Mesendoderm (in vitro differentiated cells): ENCODE data around the gene CCNL2.
"Not testable (repeated sequence)": the region's sequence is repeated elsewhere in the genome, so short reads cannot be mapped to it uniquely, and the experiment has no call there.

Source experiments
- DNase-seq: peaks from one replicate; pipeline ENCODE4 v3.0.0; 2013
- H2AK5ac ChIP-seq: 2 replicates; pipeline ENCODE4 v1.6.1; 2013; ENCODE audit warnings: low read length, inconsistent platforms
- H2BK120ac ChIP-seq: 2 replicates; pipeline ENCODE4 v1.6.1; 2013; ENCODE audit warnings: low read depth, mild to moderate bottlenecking, low read length, moderate library complexity, mixed read lengths
- H2BK15ac ChIP-seq: replicated peaks from 2 replicates; pipeline ENCODE4 v1.6.1; 2013; ENCODE audit warnings: low read depth, mild to moderate bottlenecking, moderate library complexity
- H2BK5ac ChIP-seq: 2 replicates; pipeline ENCODE4 v1.6.1; 2013; ENCODE audit warnings: low read length, inconsistent platforms
- H3K18ac ChIP-seq: 2 replicates; pipeline ENCODE4 v1.6.1; 2013; ENCODE audit warnings: mild to moderate bottlenecking, low read length, mixed read lengths
- H3K23ac ChIP-seq: one replicate; pipeline ENCODE4 v1.6.1; 2013; ENCODE audit warnings: low read length
- H3K27ac ChIP-seq: 2 replicates; pipeline ENCODE4 v1.5.1; 2013; ENCODE audit warnings: low read depth, mild to moderate bottlenecking, inconsistent platforms, low read length, moderate library complexity
- H3K27me3 ChIP-seq: 2 replicates; pipeline ENCODE4 v1.6.1; 2013; ENCODE audit warnings: low read length, control low read depth, mild to moderate bottlenecking, inconsistent platforms; ENCODE audit not compliant: insufficient read depth, poor library complexity
- H3K36me3 ChIP-seq: 2 replicates; pipeline ENCODE4 v1.6.1; 2013; ENCODE audit warnings: low read length, inconsistent platforms; ENCODE audit not compliant: control insufficient read depth, insufficient read depth
- H3K4ac ChIP-seq: one replicate; pipeline ENCODE4 v1.6.1; 2013; ENCODE audit warnings: low read depth, mild to moderate bottlenecking, low read length, moderate library complexity
- H3K4me1 ChIP-seq: 2 replicates; pipeline ENCODE4 v1.6.1; 2013; ENCODE audit warnings: low read depth, low read length, inconsistent platforms; ENCODE audit not compliant: control insufficient read depth
- H3K4me2 ChIP-seq: 2 replicates; pipeline ENCODE4 v1.6.1; 2013; ENCODE audit warnings: low read length
- H3K4me3 ChIP-seq: 2 replicates; pipeline ENCODE4 v1.5.1; 2013; ENCODE audit warnings: mild to moderate bottlenecking, low read length
- H3K56ac ChIP-seq: one replicate; pipeline ENCODE4 v1.6.1; 2013; ENCODE audit warnings: low read length
- H3K79me1 ChIP-seq: 2 replicates; pipeline ENCODE4 v1.6.1; 2013; ENCODE audit warnings: low read length, inconsistent platforms
- H3K79me2 ChIP-seq: 2 replicates; pipeline ENCODE4 v1.6.1; 2013; ENCODE audit warnings: mild to moderate bottlenecking, low read length; ENCODE audit not compliant: control insufficient read depth, insufficient read depth
- H3K9ac ChIP-seq: 2 replicates; pipeline ENCODE4 v1.6.1; 2013; ENCODE audit warnings: low read length, inconsistent platforms
- H4K5ac ChIP-seq: one replicate; pipeline ENCODE4 v1.6.1; 2013; ENCODE audit warnings: low read length
- H4K8ac ChIP-seq: one replicate; pipeline ENCODE4 v1.6.1; 2013; ENCODE audit warnings: low read depth, mild to moderate bottlenecking, control low read depth, low read length, moderate library complexity
- WGBS: extraction: QIAGEN DNeasy Blood & Tissue Kit; methylation state at CpG from one replicate; pipeline ENCODE4 v1.1.7; 2013; ENCODE audit warnings: low lambda C conversion rate, missing lambda C conversion rate; ENCODE audit not compliant: insufficient coverage; ENCODE audit errors: extremely low coverage; 5-methylcytosine and 5-hydroxymethylcytosine counted together

The CCNL2 gene

GRCh38 chr1:1429671-1430073 lies 30.5 kb upstream of the CCNL2 start:
- H3K79me1 ChIP-seq: no peaks in the 10 kb centered on the region
- no peak overlapping the region for H2BK120ac ChIP-seq
- no peak overlapping the region for H3K4ac ChIP-seq
- H2AK5ac ChIP-seq: no peak overlapping the region
- no peak overlapping the region for H3K56ac ChIP-seq
- H3K4me3 ChIP-seq: no peak overlapping the region
- H3K4me1 ChIP-seq: peaks cover 12% of the 10 kb centered on the region
- no peak overlapping the region for H3K4me2 ChIP-seq
- no peak overlapping the region for H4K5ac ChIP-seq
- no peak overlapping the region for H3K9ac ChIP-seq
- no peaks in the 10 kb centered on the region for H3K27me3 ChIP-seq
- DNase-seq: peak; percentile 29
- H4K8ac ChIP-seq: no peak overlapping the region
- H2BK5ac ChIP-seq: no peak overlapping the region
- peak overlapping the region; percentile 39 for H3K27ac ChIP-seq
- no peaks in the 10 kb centered on the region for H3K36me3 ChIP-seq
- no peaks in the 10 kb centered on the region for H3K79me2 ChIP-seq
- H3K23ac ChIP-seq: no peak overlapping the region
- WGBS: no CpG with 5 or more reads among the region's 6 CpGs
- H3K18ac ChIP-seq: no peak overlapping the region
- no peak overlapping the region for H2BK15ac ChIP-seq

DNA sequence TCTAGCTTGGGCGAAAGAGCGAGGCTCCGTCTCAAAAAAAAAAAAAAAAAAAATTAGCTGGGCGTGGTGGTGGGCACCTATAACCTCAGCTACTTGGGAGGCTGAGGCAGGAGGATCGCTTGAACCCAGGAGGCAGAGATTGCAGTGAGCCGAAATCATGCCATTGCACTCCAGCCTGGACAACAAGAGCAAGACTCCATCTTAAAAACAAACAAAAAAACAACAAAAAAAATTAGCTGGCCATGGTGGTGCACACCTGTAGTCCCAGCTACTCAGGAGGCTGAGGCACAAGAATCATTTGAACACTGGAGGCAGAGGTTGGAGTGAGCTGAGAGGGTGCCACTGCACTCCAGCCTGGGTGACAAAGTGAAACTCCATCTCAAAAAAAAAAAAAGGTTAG lies 29.8 kb upstream of the CCNL2 start:
- H3K27ac ChIP-seq, H3K23ac ChIP-seq, H3K9ac ChIP-seq, H3K79me2 ChIP-seq, H3K27me3 ChIP-seq, DNase-seq, H3K56ac ChIP-seq, H3K4ac ChIP-seq, H4K5ac ChIP-seq, H3K79me1 ChIP-seq, H2BK15ac ChIP-seq, H3K4me2 ChIP-seq, H3K18ac ChIP-seq, H2AK5ac ChIP-seq, H3K4me3 ChIP-seq, H2BK120ac ChIP-seq, H2BK5ac ChIP-seq, H3K36me3 ChIP-seq, H4K8ac ChIP-seq: not testable (repeated sequence)
- WGBS: no CpG with 5 or more reads among the region's 6 CpGs
- H3K4me1 ChIP-seq: peaks cover 11% of the 10 kb centered on the region

GRCh38 chr1:1428174-1428573 lies 29.0 kb upstream of the CCNL2 start:
- no CpG with 5 or more reads among the region's 19 CpGs for WGBS
- Histone ChIP-seq H4K5ac (no peak overlapping the region), H3K27ac (no peak overlapping the region)

DNA sequence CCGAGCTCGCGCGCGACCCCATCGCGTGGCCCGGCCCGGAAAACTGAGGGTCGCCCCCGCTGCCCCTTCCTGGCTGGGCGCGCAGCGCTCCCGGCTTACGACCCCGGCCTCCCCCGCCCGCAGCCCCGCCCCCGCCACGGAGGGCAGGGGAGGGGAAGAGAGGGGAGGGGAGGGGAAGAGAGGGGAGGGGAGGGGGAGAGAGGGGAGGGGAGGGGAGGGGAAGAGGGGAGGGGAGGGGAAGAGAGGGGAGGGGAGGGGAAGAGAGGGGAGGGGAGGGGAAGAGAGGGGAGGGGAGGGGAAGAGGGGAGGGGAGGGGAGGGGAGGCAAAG lies 28.6 kb upstream of the CCNL2 start:
- H3K23ac ChIP-seq: no peak overlapping the region
- no CpG with 5 or more reads among the region's 22 CpGs for WGBS
- H2BK5ac ChIP-seq: no peak overlapping the region
- no peak overlapping the region for H2AK5ac ChIP-seq
- H3K4ac ChIP-seq: peak overlapping the region; percentile 76
- H3K18ac ChIP-seq: peak overlapping the region; percentile 90
- H2BK15ac ChIP-seq: peak overlapping the region; percentile 47
- no peak overlapping the region for H3K4me2 ChIP-seq
- no peaks in the 10 kb centered on the region for H3K27me3 ChIP-seq
- peak overlapping the region; percentile 54 for H3K9ac ChIP-seq
- H3K79me1 ChIP-seq: no peaks in the 10 kb centered on the region
- no peak overlapping the region for H4K5ac ChIP-seq
- H3K36me3 ChIP-seq: no peaks in the 10 kb centered on the region
- H2BK120ac ChIP-seq: peak overlapping the region; percentile 39
- H3K79me2 ChIP-seq: no peaks in the 10 kb centered on the region
- H3K4me3 ChIP-seq: peak overlapping the region; percentile 11
- peak; percentile 33 for DNase-seq
- no peak overlapping the region for H3K27ac ChIP-seq
- H3K56ac ChIP-seq: peak overlapping the region; percentile 85
- H4K8ac ChIP-seq: peak overlapping the region; percentile 96
- H3K4me1 ChIP-seq: peaks cover 11% of the 10 kb centered on the region

More at GRCh38 chr1:1428174-1428573, 29.0 kb upstream of the CCNL2 start:
- H3K4ac ChIP-seq: no peak overlapping the region
- no peaks in the 10 kb centered on the region for H3K79me1 ChIP-seq
- DNase-seq: peak; percentile 19
- no peak overlapping the region for H4K8ac ChIP-seq
- H3K9ac ChIP-seq: no peak overlapping the region
- H3K27me3 ChIP-seq: no peaks in the 10 kb centered on the region
- no peak overlapping the region for H3K4me3 ChIP-seq
- no peak overlapping the region for H3K18ac ChIP-seq
- H3K79me2 ChIP-seq: no peaks in the 10 kb centered on the region
- H3K36me3 ChIP-seq: no peaks in the 10 kb centered on the region
- no peak overlapping the region for H2BK120ac ChIP-seq
- H2AK5ac ChIP-seq: no peak overlapping the region
- no peak overlapping the region for H2BK5ac ChIP-seq
- H3K4me1 ChIP-seq: peaks cover 8% of the 10 kb centered on the region
- no peak overlapping the region for H3K23ac ChIP-seq
- no peak overlapping the region for H2BK15ac ChIP-seq
- peak overlapping the region; percentile 44 for H3K56ac ChIP-seq
- H3K4me2 ChIP-seq: no peak overlapping the region

DNA sequence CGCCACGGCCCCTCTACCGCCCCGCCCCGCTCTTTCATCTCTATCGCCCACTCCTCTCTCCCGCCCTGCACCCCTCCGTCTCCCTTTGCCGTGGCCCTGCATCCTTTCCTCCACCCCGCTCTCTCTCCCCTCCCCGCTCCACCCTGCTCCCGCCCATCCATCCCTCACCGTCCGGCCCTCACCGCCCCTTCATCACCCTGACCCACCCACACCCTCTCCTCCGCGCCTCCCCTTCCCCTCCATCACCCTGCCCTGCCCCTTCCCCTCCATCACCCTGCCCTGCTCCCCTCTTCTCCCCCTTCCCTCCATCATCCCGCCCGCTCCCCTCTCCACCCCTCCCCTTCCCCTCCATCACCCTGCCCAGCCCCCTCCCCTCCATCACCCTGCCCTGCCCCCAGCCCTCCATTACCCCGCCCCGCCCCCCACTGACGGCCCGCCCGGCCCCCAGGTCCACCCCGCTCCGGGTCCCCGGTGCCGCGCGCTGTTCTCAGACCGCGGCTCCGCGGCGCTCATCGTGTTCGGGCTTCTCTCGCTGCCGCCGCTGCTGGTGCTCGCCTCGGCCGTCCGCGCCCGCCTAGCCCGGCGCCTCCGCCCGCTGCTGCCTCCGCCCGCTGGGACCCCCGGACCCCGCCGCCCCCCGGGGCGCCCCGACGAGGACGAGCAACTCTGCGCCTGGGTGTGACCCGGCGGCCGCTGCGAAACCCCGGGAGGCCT lies 28.1 kb upstream of the CCNL2 start:
- DNase-seq: peak; percentile 22
- Histone ChIP-seq H3K23ac (no peak overlapping the region), H3K79me1 (no peaks in the 10 kb centered on the region), H3K4ac (peak overlapping the region; percentile 76), H2BK5ac (no peak overlapping the region), H3K4me2 (no peak overlapping the region), H3K27me3 (no peaks in the 10 kb centered on the region), H3K4me3 (peak overlapping the region; percentile 11), H2AK5ac (no peak overlapping the region), H4K5ac (no peak overlapping the region), H3K56ac (peak overlapping the region; percentile 85), H3K18ac (peak overlapping the region; percentile 90), H3K79me2 (no peaks in the 10 kb centered on the region), H4K8ac (peak overlapping the region; percentile 96), H3K36me3 (no peaks in the 10 kb centered on the region), H3K4me1 (peaks cover 11% of the 10 kb centered on the region), H2BK15ac (peak overlapping the region; percentile 47), H2BK120ac (peak overlapping the region; percentile 39), H3K27ac (no peak overlapping the region), H3K9ac (peak overlapping the region; percentile 54)
- 100% methylated on average over 2 of the region's 66 CpGs for WGBS
